GM15510 (cell line): Measurements from ENCODE around the gene TMEM186.

Experiments
- POLR2A ChIP-seq: IDR thresholded peaks from 3 replicates; pipeline ENCODE4 v1.6.1; 2011; ENCODE audit warnings: borderline replicate concordance; ENCODE audit not compliant: insufficient read length; ENCODE audit errors: extremely low read depth

TMEM186 gene

GRCh38 chr16:8814095-8814806 lies 16.8 kb upstream of the TMEM186 start:
- no peak for TF ChIP-seq POLR2A

GRCh38 chr16:8812162-8812843 lies 14.9 kb upstream of the TMEM186 start:
- no peak for TF ChIP-seq POLR2A

GRCh38 chr16:8808613-8809353 lies 11.3 kb upstream of the TMEM186 start:
- no peak for TF ChIP-seq POLR2A

GRCh38 chr16:8808009-8808408 lies 10.6 kb upstream of the TMEM186 start:
- TF ChIP-seq POLR2A = no peak

- no peak for TF ChIP-seq POLR2A
Measured at GRCh38 chr16:8807189-8807588, 9.8 kb upstream of the TMEM186 start.

- TF ChIP-seq POLR2A = no peak
Measured at GRCh38 chr16:8806272-8806983, 9.0 kb upstream of the TMEM186 start.

- no peak for TF ChIP-seq POLR2A
Measured at GRCh38 chr16:8804313-8804712, 6.9 kb upstream of the TMEM186 start.

- no peak for TF ChIP-seq POLR2A
Measured at GRCh38 chr16:8801701-8802100, 4.3 kb upstream of the TMEM186 start.

- TF ChIP-seq POLR2A = no peak
Measured at GRCh38 chr16:8798535-8799157, 1.2 kb upstream of the TMEM186 start.

- no peak for TF ChIP-seq POLR2A
Measured at GRCh38 chr16:8798174-8798527, 712 bp upstream of the TMEM186 start.

GRCh38 chr16:8796469-8797363 lies 723 bp downstream of the TMEM186 start:
- TF ChIP-seq POLR2A = no peak

GRCh38 chr16:8795818-8796217 lies 1.6 kb downstream of the TMEM186 start:
- no peak for TF ChIP-seq POLR2A

GRCh38 chr16:8795091-8795490 lies 2.3 kb downstream of the TMEM186 start:
- TF ChIP-seq POLR2A = no peak

GRCh38 chr16:8788578-8789172 lies 8.8 kb downstream of the TMEM186 start:
- TF ChIP-seq POLR2A = no peak

GRCh38 chr16:8785408-8785807 lies 12.0 kb downstream of the TMEM186 start:
- TF ChIP-seq POLR2A = no peak
